ENCODE measurements around the gene IQGAP3.

- TF ChIP-seq CTCF (IDR thresholded peaks at IDR 0.05) (no peak), EZH2 (IDR thresholded peaks at IDR 0.05; ENCODE audit: borderline replicate concordance, insufficient read depth, low read depth, low read length, poor library complexity, severe bottlenecking) (no peak)
These were observed 76.8 kb downstream of the IQGAP3 start for GRCh38 chr1:156495401-156496140.
